OCI-LY7 (cell line): ENCODE data around the gene KCNA1. TPM values are rescaled to one million over a fixed set of nuclear protein-coding genes. Genes with fewer than 3 reads are reported as not detected.
A peak's percentile ranks its signal among the peaks of the same experiment; 100 is the strongest.

ENCODE experiments used
- BruUV-seq: library from RNA; stranded (reverse); fragments of 400-500 nt; replicated peaks from 2 replicates; lab custom pipeline; 2021; lab: Mats Ljungman, UMichigan
- CTCF ChIA-PET: fragments of 300-600 bp; sonication (Branson Sonifier 250); formaldehyde crosslinking; loops from one replicate; lab custom pipeline; 2022; ENCODE audit warnings: antibody characterized with exemption; ENCODE audit not compliant: unreplicated experiment; lab: Charles Lee
- POLR2A ChIA-PET: fragments of 300-600 bp; sonication (Branson Sonifier 250); formaldehyde crosslinking; loops from one replicate; lab custom pipeline; 2022; ENCODE audit warnings: antibody characterized with exemption; lab: Charles Lee
- DNase-seq: peaks from one replicate; pipeline ENCODE4 v3.0.0-alpha.2; 2015; ENCODE audit warnings: low spot score
- H2AFZ ChIP-seq: fragments of 200-600 bp; sonication (generic), shearing (Covaris generic); 2 replicates; pipeline ENCODE4 v1.6.1; 2014; ENCODE audit warnings: mild to moderate bottlenecking, antibody characterized with exemption, low read length, moderate library complexity
- H3K27ac ChIP-seq: fragments of 200-600 bp; sonication (generic); 2 replicates; pipeline ENCODE4 v1.5.1; 2014; ENCODE audit warnings: mixed run types, low read depth, mild to moderate bottlenecking, moderate library complexity, low read length, inconsistent platforms; ENCODE audit not compliant: poor library complexity, severe bottlenecking
- H3K36me3 ChIP-seq: fragments of 200-600 bp; sonication (generic); 2 replicates; pipeline ENCODE4 v1.6.1; 2014; ENCODE audit warnings: mild to moderate bottlenecking, antibody characterized with exemption, low read length, moderate library complexity, mixed read lengths; ENCODE audit not compliant: insufficient read depth
- H3K4me1 ChIP-seq: fragments of 200-600 bp; sonication (generic); 2 replicates; pipeline ENCODE4 v1.5.1; 2014; ENCODE audit warnings: mild to moderate bottlenecking, low read length; ENCODE audit not compliant: insufficient read depth, poor library complexity, severe bottlenecking
- H3K4me2 ChIP-seq: fragments of 200-600 bp; sonication (generic); 2 replicates; pipeline ENCODE4 v1.6.1; 2014; ENCODE audit warnings: mild to moderate bottlenecking, low read length
- H3K4me3 ChIP-seq: fragments of 200-600 bp; sonication (generic); 2 replicates; pipeline ENCODE4 v1.5.1; 2014; ENCODE audit warnings: mild to moderate bottlenecking, low read depth, low read length; ENCODE audit not compliant: poor library complexity, severe bottlenecking
- H3K79me2 ChIP-seq: fragments of 200-600 bp; sonication (generic); 2 replicates; pipeline ENCODE4 v1.6.1; 2016; ENCODE audit warnings: low read depth, mild to moderate bottlenecking, low read length, moderate library complexity, mixed read lengths; ENCODE audit not compliant: insufficient read depth
- H3K9me2 ChIP-seq: fragments of 200-600 bp; sonication (generic); 2 replicates; pipeline ENCODE4 v1.6.1; 2016; ENCODE audit warnings: mild to moderate bottlenecking, low read length, mixed read lengths; ENCODE audit not compliant: insufficient read depth
- H3K9me3 ChIP-seq: fragments of 200-600 bp; sonication (generic); 2 replicates; pipeline ENCODE4 v1.6.1; 2014; ENCODE audit warnings: mild to moderate bottlenecking, mixed run types, low read length, mixed read lengths
- H4K20me1 ChIP-seq: fragments of 200-600 bp; sonication (generic); 2 replicates; pipeline ENCODE4 v1.6.1; 2014; ENCODE audit warnings: mild to moderate bottlenecking, antibody characterized with exemption, low read length, moderate library complexity, mixed read lengths; ENCODE audit not compliant: insufficient read depth
- EZH2phosphoT487 ChIP-seq: fragments of 200-600 bp; sonication (generic); IDR thresholded peaks from 2 replicates; pipeline ENCODE4 v1.6.1; 2018; ENCODE audit warnings: low read depth, borderline replicate concordance, mild to moderate bottlenecking, mixed run types, antibody characterized with exemption, low read length, moderate library complexity, mixed read lengths
- intact Hi-C: fragments of 100-400 bp; cut with micrococcal nuclease; formaldehyde crosslinking; loops from one replicate; pipeline ENCODE4 v1.10.0; 2022; ENCODE audit not compliant: unreplicated experiment
- total RNA-seq, 2 experiments: library from RNA; depleted of rRNA in 1 of 2; stranded (reverse); fragments of >200 nt in 1 of 2; shearing (Covaris generic) in 1 of 2; gene quantifications; 2 replicates each; pipeline ENCODE4 v1.2.3, GENCODE V29; 2014 to 2022
- TF ChIP-seq, protein P1 (sequence below): fragments of 200-600 bp; sonication (generic); conservative IDR thresholded peaks from 2 replicates; pipeline ENCODE4 v1.5.1; 2014; ENCODE audit warnings: mild to moderate bottlenecking, antibody characterized with exemption, low read length, moderate library complexity, mixed read lengths

KCNA1 gene
- total RNA-seq, 2 experiments from 2014 or later, result not detected

DNA sequence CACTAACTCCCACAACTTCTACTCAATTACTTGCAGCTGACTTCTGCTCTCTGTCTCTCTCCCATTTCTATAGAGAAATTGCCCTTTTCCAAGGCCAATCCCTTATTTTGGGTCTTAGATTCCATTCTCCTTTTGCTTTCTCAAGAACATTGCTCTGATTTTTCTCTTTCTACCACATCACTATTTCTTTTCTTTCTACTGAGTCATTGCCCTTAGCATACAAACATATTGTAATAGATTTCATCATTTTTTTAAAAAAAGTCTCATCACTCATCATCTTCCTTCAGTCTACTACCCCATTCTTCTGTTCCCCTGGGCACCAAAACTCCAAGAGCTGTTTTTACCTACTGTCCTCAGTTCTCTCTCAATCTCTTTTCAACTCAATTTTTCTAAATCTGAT lies 4.4 kb upstream of the KCNA1 start:
- intact Hi-C loops, result no loop called here
- H3K79me2 ChIP-seq, result no peaks in the 10 kb centered on the region
- H3K4me2 ChIP-seq, result no peak overlapping the region
- no peak overlapping the region for H3K27ac ChIP-seq
- no peaks in the 10 kb centered on the region for H3K9me3 ChIP-seq
- ChIA-PET CTCF (no interaction called here), POLR2A (no interaction called here)
- no peak overlapping the region for H3K4me3 ChIP-seq
- no peaks in the 10 kb centered on the region for H3K9me2 ChIP-seq
- H2AFZ ChIP-seq, result no peak overlapping the region
- no peaks in the 10 kb centered on the region for H3K36me3 ChIP-seq
- no peak for DNase-seq
- TF ChIP-seq, protein P1, sequence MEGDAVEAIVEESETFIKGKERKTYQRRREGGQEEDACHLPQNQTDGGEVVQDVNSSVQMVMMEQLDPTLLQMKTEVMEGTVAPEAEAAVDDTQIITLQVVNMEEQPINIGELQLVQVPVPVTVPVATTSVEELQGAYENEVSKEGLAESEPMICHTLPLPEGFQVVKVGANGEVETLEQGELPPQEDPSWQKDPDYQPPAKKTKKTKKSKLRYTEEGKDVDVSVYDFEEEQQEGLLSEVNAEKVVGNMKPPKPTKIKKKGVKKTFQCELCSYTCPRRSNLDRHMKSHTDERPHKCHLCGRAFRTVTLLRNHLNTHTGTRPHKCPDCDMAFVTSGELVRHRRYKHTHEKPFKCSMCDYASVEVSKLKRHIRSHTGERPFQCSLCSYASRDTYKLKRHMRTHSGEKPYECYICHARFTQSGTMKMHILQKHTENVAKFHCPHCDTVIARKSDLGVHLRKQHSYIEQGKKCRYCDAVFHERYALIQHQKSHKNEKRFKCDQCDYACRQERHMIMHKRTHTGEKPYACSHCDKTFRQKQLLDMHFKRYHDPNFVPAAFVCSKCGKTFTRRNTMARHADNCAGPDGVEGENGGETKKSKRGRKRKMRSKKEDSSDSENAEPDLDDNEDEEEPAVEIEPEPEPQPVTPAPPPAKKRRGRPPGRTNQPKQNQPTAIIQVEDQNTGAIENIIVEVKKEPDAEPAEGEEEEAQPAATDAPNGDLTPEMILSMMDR, result no peak
- TF ChIP-seq EZH2phosphoT487, result no peak
- no peaks in the 10 kb centered on the region for H4K20me1 ChIP-seq
- BruUV-seq, result no TSS peak
- no peaks in the 10 kb centered on the region for H3K4me1 ChIP-seq

DNA sequence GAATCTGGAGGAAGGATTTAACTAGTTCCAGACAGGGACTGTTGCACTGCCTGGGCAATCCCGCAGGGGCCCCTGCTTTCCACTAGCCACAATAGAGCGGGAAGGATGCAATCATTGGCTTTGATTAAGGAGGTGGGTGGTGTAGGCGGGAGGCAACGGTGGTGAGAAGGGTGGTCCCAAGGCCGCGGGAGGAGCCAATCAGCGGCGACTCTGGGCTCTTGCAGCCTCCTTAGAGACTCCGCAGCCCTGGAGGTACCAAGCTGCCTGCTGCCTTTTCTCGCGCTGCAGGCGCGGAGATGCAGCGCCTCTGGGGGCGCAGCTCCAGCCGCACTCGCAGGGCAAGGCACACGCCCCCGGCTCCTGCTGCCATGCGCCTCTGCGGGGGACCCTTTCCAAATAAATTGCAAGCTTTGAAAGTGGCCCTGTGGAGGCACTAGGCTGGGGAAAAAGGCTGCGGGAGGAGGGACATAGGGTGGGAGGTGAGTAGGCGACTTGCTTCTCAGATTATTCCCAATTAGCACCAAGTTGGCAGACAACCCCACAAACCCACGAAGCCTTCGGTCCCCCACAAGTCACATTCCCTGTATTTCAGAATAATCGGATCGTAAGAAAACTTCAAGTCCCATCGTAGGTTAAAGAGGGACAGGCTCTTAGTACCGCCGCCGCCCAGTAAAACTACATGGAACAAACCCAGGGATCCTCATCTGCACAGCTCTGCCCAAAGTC lies 858 bp upstream of the KCNA1 start:
- no peaks in the 10 kb centered on the region for H3K36me3 ChIP-seq
- BruUV-seq, result no TSS peak
- no peak for DNase-seq
- POLR2A ChIA-PET, result interaction anchor here (0.5 to 0.7 kb wide), 2 partner anchors 196 to 867 kb away, joined by 4 read pairs; no protein-coding TSS in a partner anchor
- no peaks in the 10 kb centered on the region for H3K9me3 ChIP-seq
- TF ChIP-seq, protein P1, result 0 out of 2 replicates have a peak, but pooled peaks have one; percentile 14
- TF ChIP-seq EZH2phosphoT487, result no peak
- CTCF ChIA-PET, result no interaction called here
- no peaks in the 10 kb centered on the region for H3K9me2 ChIP-seq
- intact Hi-C loops, result no loop called here
- H4K20me1 ChIP-seq, result no peaks in the 10 kb centered on the region
- no peaks in the 10 kb centered on the region for H3K79me2 ChIP-seq
- no peak overlapping the region for H3K4me2 ChIP-seq
- H2AFZ ChIP-seq, result no peak overlapping the region
- no peak overlapping the region for H3K4me3 ChIP-seq
- H3K27ac ChIP-seq, result no peak overlapping the region
- H3K4me1 ChIP-seq, result no peaks in the 10 kb centered on the region

DNA sequence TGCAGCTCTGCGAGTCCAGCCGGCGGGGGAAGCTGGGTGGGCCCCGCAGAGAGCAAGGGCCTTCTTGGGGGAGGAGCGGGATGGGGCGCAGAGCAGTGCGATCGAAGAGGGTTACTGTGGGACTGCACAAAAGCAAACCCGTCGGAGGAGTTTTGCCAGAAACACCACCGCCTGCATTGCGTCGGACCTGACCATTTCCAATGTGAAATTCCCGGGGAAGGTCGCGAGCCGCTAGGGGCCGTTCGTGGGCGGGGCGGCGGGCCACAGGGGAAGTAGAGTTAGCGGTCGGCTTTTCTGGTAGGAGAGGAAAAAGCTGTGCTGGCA lies 333 bp upstream of the KCNA1 start:
- intact Hi-C loops, result no loop called here
- Histone ChIP-seq H3K4me3 (no peak overlapping the region), H3K9me2 (no peaks in the 10 kb centered on the region), H4K20me1 (no peaks in the 10 kb centered on the region), H3K9me3 (no peaks in the 10 kb centered on the region), H3K27ac (no peak overlapping the region), H3K4me1 (no peaks in the 10 kb centered on the region), H2AFZ (no peak overlapping the region), H3K36me3 (no peaks in the 10 kb centered on the region), H3K79me2 (no peaks in the 10 kb centered on the region), H3K4me2 (no peak overlapping the region)
- TF ChIP-seq EZH2phosphoT487, result no peak
- TF ChIP-seq, protein P1, result no peak
- no TSS peak for BruUV-seq
- no peak for DNase-seq
- ChIA-PET POLR2A (interaction anchor here (0.5 kb wide), 1 partner anchor 866 kb away, joined by 4 read pairs; no protein-coding TSS in a partner anchor), CTCF (no interaction called here)
